Endothelial cell of umbilical vein (primary cell): ENCODE data around the gene CLIC5. TPM values are rescaled to one million over a fixed set of nuclear protein-coding genes. Genes with fewer than 3 reads are reported as not detected.

Experiments
- BruUV-seq: library from RNA; stranded (reverse); fragments of 400-500 nt; replicated peaks from 2 replicates; lab custom pipeline; 2021; lab: Mats Ljungman, UMichigan
- CTCF ChIA-PET: fragments of 300-600, 350-600 bp; sonication (Branson Sonifier 250); formaldehyde crosslinking; loops from one replicate; lab custom pipeline; 2021; ENCODE audit warnings: antibody characterized with exemption, inconsistent platforms; lab: Charles Lee
- POLR2A ChIA-PET: fragments of 300-600, 350-600 bp; sonication (Branson Sonifier 250); formaldehyde crosslinking; loops from one replicate; lab custom pipeline; 2021; ENCODE audit warnings: antibody characterized with exemption, inconsistent platforms; lab: Charles Lee
- DNase-seq: peaks from one replicate; pipeline ENCODE4 v3.0.0-alpha.2; 2011; ENCODE audit warnings: low read depth, low spot score
- FAIRE-seq: peaks from 2 replicates; lab custom pipeline; 2011; peaks lifted over from hg19 to GRCh38; lab: Jason Lieb, UNC
- H2AFZ ChIP-seq: 2 replicates; pipeline ENCODE4 v1.6.0; 2012; ENCODE audit warnings: low read depth, low read length, control low read depth, inconsistent platforms
- H3K27ac ChIP-seq: 2 replicates; pipeline ENCODE4 v1.5.1; 2011; ENCODE audit warnings: low read depth, mild to moderate bottlenecking, control low read depth, low read length, moderate library complexity; ENCODE audit not compliant: insufficient read depth
- H3K27me3 ChIP-seq, 2 experiments: 2 replicates each; pipeline versions ENCODE4 v1.6.0 to v1.6.1; 2011; ENCODE audit warnings: low read length in 2 of 2, mixed read lengths in 1 of 2; ENCODE audit not compliant: control insufficient read depth in 2 of 2, insufficient read depth in 2 of 2
- H3K36me3 ChIP-seq, 2 experiments: 2 replicates in 1 of 2; 3 replicates in 1 of 2; pipeline ENCODE4 v1.5.1; 2011; ENCODE audit warnings: low read length in 2 of 2, mild to moderate bottlenecking in 1 of 2, moderate library complexity in 1 of 2; ENCODE audit not compliant: control insufficient read depth in 2 of 2, insufficient read depth in 2 of 2; ENCODE audit errors: extremely low read depth in 1 of 2
- H3K4me1 ChIP-seq: 3 replicates; pipeline ENCODE4 v1.5.1; 2011; ENCODE audit warnings: mild to moderate bottlenecking, low read length; ENCODE audit not compliant: control insufficient read depth, insufficient read depth; ENCODE audit errors: extremely low read depth
- H3K4me2 ChIP-seq: 2 replicates; pipeline ENCODE4 v1.6.1; 2011; ENCODE audit warnings: low read length, control low read depth, mixed read lengths; ENCODE audit not compliant: insufficient read depth
- H3K4me3 ChIP-seq, 3 experiments: fragments of 200-600 bp in 1 of 3; sonication (generic), shearing (Covaris generic) in 1 of 3; replicated peaks in 1 of 3; 2 replicates each; pipeline ENCODE4 v1.5.1; 2011 to 2016; ENCODE audit warnings: control low read depth in 3 of 3, low read length in 3 of 3, mild to moderate bottlenecking in 2 of 3, inconsistent platforms in 1 of 3, low read depth in 1 of 3, moderate library complexity in 1 of 3; ENCODE audit not compliant: insufficient read depth in 1 of 3
- H3K79me2 ChIP-seq: 2 replicates; pipeline ENCODE4 v1.6.0; 2012; ENCODE audit warnings: low read length, inconsistent platforms; ENCODE audit not compliant: control insufficient read depth, insufficient read depth
- H3K9ac ChIP-seq: replicated peaks from 2 replicates; pipeline ENCODE3; 2011; ENCODE audit warnings: low read length, control low read depth; ENCODE audit not compliant: insufficient read depth; ENCODE audit errors: extremely low read depth
- H3K9me1 ChIP-seq: replicated peaks from 3 replicates; pipeline ENCODE4 v1.6.0; 2011; ENCODE audit warnings: mild to moderate bottlenecking, low read length; ENCODE audit not compliant: control insufficient read depth, insufficient read depth; ENCODE audit errors: extremely low read depth
- H3K9me3 ChIP-seq: replicated peaks from 2 replicates; pipeline ENCODE4 v1.5.1; 2012; ENCODE audit warnings: low read length, inconsistent platforms; ENCODE audit not compliant: control insufficient read depth, insufficient read depth
- H4K20me1 ChIP-seq: replicated peaks from 2 replicates; pipeline ENCODE3; 2011; ENCODE audit warnings: mild to moderate bottlenecking, low read length; ENCODE audit not compliant: control insufficient read depth, insufficient read depth; ENCODE audit errors: extremely low read depth
- CTCF ChIP-seq, 2 donors: IDR thresholded peaks; 1 replicate in 1 of 2; 2 replicates in 1 of 2; pipeline ENCODE4 v1.5.1; 2011; ENCODE audit warnings: low read length in 2 of 2, mild to moderate bottlenecking in 2 of 2, moderate library complexity in 2 of 2, control low read depth in 1 of 2, inconsistent platforms in 1 of 2, low read depth in 1 of 2; ENCODE audit not compliant: insufficient read depth in 1 of 2; ENCODE audit errors: extremely low read depth in 1 of 2
- EZH2 ChIP-seq: IDR thresholded peaks from 2 replicates; pipeline ENCODE4 v1.6.1; 2012; ENCODE audit warnings: borderline replicate concordance, low read depth, mild to moderate bottlenecking, moderate library complexity, low read length, inconsistent platforms; ENCODE audit not compliant: severe bottlenecking
- GATA2 ChIP-seq: IDR thresholded peaks from 2 replicates; pipeline ENCODE4 v1.7.0; 2011; ENCODE audit warnings: low read depth, mild to moderate bottlenecking, moderate library complexity, mixed read lengths, low read length; ENCODE audit not compliant: insufficient read length, insufficient read depth
- JUN ChIP-seq: IDR thresholded peaks from 2 replicates; pipeline ENCODE4 v1.6.1; 2011; ENCODE audit warnings: borderline replicate concordance, low read depth; ENCODE audit not compliant: insufficient read length, insufficient read depth
- MYC ChIP-seq: IDR thresholded peaks from one replicate; pipeline ENCODE4 v1.6.1; 2011; ENCODE audit warnings: mild to moderate bottlenecking, low read depth, low read length
- POLR2A ChIP-seq: IDR thresholded peaks from 2 replicates; pipeline ENCODE4 v1.6.1; 2012; ENCODE audit warnings: low read depth, mild to moderate bottlenecking, control low read depth, low read length
- POLR2AphosphoS5 ChIP-seq: IDR thresholded peaks from 2 replicates; pipeline ENCODE4 v1.6.1; 2012; ENCODE audit warnings: low read depth, mild to moderate bottlenecking, control low read depth, low read length, moderate library complexity; ENCODE audit not compliant: insufficient read depth
- dilution Hi-C: fragments of 300-500 bp; cut with MboI; formaldehyde crosslinking; loops from one replicate; pipeline ENCODE4 v1.15.0; 2019; ENCODE audit warnings: low sequenced_read_pairs; ENCODE audit not compliant: extremely low pct_ligation_motif_present
- intact Hi-C: fragments of 100-400 bp; cut with micrococcal nuclease; formaldehyde crosslinking; loops from one replicate; pipeline ENCODE4 v1.10.0; 2022
- polyA plus RNA-seq, 4 experiments: library from polyadenylated mRNA; depleted of rRNA in 3 of 4; stranded (reverse) in 3 of 4; unstranded in 1 of 4; fragments of >200 nt; gene quantifications; 2 replicates each; pipeline versions ENCODE4 v1.2.1 to v1.2.3, GENCODE V29; 2011 to 2012; ENCODE audit warnings: missing spikeins in 1 of 4
- small RNA-seq: library from RNA; depleted of rRNA; stranded (forward); fragments of <200 nt; gene quantifications from one replicate; pipeline ENCODE3, GENCODE V24; 2012; ENCODE audit warnings: low replicate concordance, low read depth; ENCODE audit not compliant: insufficient read depth, insufficient read length
- total RNA-seq: library from RNA; stranded (reverse); gene quantifications from 2 replicates; pipeline ENCODE4 v1.2.3, GENCODE V29; 2021
- TF ChIP-seq, protein P1 (sequence below): IDR thresholded peaks from 2 replicates; pipeline ENCODE4 v1.6.1; 2011; ENCODE audit not compliant: insufficient read depth, insufficient read length

Gene CLIC5
- total and polyA plus RNA-seq, 2 donors (not counting 3 experiments of a cell fraction or from before 2014, with no cell fraction given): 0.07 TPM; not detected in 1

GRCh38 chr6:45832063-45832462, 183.6 kb downstream of the CLIC5 start:
- H3K4me2 ChIP-seq: no peak overlapping the region
- H2AFZ ChIP-seq: no peak overlapping the region
- POLR2A ChIA-PET: no interaction called here
- no peaks in the 10 kb centered on the region for H3K4me1 ChIP-seq
- no TSS peak for BruUV-seq
- no peak overlapping the region for H3K9ac ChIP-seq
- no peak for FAIRE-seq
- H3K27ac ChIP-seq: no peak overlapping the region
- dilution Hi-C loops: no loop called here
- no peak for DNase-seq
- TF ChIP-seq POLR2A: no peak
- no peak for TF ChIP-seq GATA2
- TF ChIP-seq, protein P1, sequence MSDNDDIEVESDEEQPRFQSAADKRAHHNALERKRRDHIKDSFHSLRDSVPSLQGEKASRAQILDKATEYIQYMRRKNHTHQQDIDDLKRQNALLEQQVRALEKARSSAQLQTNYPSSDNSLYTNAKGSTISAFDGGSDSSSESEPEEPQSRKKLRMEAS: no peak
- no peak for TF ChIP-seq MYC
- no peak for TF ChIP-seq JUN
- no peak for TF ChIP-seq POLR2AphosphoS5
- TF ChIP-seq CTCF (IDR thresholded peaks at IDR 0.05; ENCODE audit: extremely low read depth in 1 of 2, insufficient read depth in 1 of 2, low read depth in 1 of 2, low read length in 2 of 2): no peak
- TF ChIP-seq EZH2: no peak
- CTCF ChIA-PET: no interaction called here
- H3K9me1 ChIP-seq: no peaks in the 10 kb centered on the region
- H4K20me1 ChIP-seq: no peaks in the 10 kb centered on the region
- intact Hi-C loops: no loop called here
- no peaks in the 10 kb centered on the region for H3K79me2 ChIP-seq
- H3K9me3 ChIP-seq: no peaks in the 10 kb centered on the region
- no peaks in the 10 kb centered on the region for H3K27me3 ChIP-seq
- H3K36me3 ChIP-seq: no peaks in the 10 kb centered on the region
- H3K4me3 ChIP-seq: no peak overlapping the region

Small RNAs within 50 kb of the gene (small RNA-seq; reads per million reads assigned to genes)
- gene RNU6-754P: not detected

Other genes starting within 250 kb of the CLIC5 start
- 3.9 and 4.5 TPM in 2 replicates for gene ENPP4, start 114.1 kb upstream of the CLIC5 start, total RNA-seq
- gene ENPP4, start 114.1 kb upstream of the CLIC5 start, polyA plus RNA-seq: 1.4 and 1.5 TPM in 2 replicates
- gene ENPP5, start 155.1 kb upstream of the CLIC5 start, total RNA-seq: not detected in 2 replicates
- gene ENPP5, start 155.1 kb upstream of the CLIC5 start, polyA plus RNA-seq: not detected in 2 replicates